IPS DF 19.7 (cell line): ENCODE data around the gene ZGLP1.

Experiments used
- DNase-seq: peaks from one replicate; pipeline ENCODE4 v3.0.0-alpha.2; 2013; ENCODE audit warnings: low read depth, low spot score

The ZGLP1 gene

DNA sequence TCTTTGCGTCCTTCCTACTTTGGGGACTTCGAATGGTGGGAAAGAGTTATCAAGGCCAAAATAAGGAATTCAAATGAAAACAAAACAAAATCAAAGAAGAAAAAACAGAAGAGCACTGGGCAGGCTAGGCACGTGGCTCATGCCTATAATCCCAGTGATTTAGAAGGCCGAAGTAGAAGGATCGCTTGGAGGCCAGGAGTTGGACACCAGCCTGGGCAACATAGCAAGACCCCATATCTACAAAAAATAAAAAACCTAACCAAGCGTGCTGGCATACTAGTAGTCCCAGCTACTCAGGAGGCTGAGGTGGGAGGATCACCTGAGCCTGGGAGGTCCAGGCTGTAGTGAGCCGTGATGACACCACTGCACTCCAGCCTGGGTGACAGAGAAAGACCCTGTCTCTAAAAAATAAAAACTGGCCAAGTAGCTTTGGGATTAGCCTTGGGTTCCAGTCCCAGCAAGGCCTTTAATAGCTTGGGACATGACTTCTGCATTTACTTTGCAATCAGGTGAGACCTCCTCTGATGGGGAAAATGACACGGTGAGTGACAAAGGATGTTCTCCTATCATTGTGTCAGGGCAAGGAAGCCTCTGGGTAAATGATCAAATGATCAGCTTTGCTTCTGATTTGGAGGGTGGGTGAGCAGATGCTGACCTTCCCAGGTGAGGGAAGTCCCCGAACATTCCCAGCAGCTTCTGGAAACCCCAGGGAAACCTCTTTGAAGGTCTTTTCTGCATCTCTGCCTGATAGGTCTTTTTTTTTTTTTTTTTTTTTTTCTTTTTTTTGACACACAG lies 31.6 kb downstream of the ZGLP1 start:
- DNase-seq, result no peak

DNA sequence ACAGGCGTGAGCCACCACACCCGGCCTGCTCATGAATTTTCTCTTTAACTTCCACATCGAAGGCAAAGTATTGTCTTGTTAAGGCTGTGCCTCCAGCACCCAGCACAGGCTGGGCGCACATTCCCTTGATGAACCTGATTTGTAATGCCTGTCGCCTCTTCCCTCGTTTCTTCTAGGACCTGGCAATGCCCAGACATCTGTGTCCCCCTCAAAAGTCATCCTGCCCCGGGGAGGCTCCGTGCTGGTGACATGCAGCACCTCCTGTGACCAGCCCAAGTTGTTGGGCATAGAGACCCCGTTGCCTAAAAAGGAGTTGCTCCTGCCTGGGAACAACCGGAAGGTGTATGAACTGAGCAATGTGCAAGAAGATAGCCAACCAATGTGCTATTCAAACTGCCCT lies 35.0 kb downstream of the ZGLP1 start:
- DNase-seq, result no peak

- no peak for DNase-seq
Measured at GRCh38 chr19:10271543-10272086, 38.0 kb downstream of the ZGLP1 start.

DNA sequence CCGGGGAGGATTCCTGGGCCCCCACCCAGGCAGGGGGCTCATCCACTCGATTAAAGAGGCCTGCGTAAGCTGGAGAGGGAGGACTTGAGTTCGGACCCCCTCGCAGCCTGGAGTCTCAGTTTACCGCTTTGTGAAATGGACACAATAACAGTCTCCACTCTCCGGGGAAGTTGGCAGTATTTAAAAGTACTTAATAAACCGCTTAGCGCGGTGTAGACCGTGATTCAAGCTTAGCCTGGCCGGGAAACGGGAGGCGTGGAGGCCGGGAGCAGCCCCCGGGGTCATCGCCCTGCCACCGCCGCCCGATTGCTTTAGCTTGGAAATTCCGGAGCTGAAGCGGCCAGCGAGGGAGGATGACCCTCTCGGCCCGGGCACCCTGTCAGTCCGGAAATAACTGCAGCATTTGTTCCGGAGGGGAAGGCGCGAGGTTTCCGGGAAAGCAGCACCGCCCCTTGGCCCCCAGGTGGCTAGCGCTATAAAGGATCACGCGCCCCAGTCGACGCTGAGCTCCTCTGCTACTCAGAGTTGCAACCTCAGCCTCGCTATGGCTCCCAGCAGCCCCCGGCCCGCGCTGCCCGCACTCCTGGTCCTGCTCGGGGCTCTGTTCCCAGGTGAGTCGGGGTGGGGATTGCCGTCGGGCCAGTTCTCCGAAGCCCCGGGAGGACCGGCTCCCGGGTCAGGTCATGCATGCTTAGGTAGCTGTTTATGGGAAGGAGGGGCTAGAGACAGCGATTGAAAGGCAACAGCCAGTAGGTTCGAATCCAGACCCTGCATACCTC lies 38.8 kb downstream of the ZGLP1 start, which contains the start of gene ICAM1:
Gene ICAM1 (plus strand): TSS at position 505 of the 779 bp plus-strand sequence. CDS start 40 bp downstream, at position 545.
- no peak for DNase-seq

DNA sequence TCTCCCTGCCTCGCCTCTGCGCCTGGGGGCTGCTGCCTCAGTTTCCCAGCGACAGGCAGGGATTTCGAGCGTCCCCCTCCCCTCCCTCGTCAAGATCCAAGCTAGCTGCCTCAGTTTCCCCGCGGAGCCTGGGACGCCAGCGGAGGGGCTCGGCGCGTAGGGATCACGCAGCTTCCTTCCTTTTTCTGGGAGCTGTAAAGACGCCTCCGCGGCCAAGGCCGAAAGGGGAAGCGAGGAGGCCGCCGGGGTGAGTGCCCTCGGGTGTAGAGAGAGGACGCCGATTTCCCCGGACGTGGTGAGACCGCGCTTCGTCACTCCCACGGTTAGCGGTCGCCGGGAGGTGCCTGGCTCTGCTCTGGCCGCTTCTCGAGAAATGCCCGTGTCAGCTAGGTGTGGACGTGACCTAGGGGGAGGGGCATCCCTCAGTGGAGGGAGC lies 39.4 kb downstream of the ZGLP1 start:
- DNase-seq, result no peak

DNA sequence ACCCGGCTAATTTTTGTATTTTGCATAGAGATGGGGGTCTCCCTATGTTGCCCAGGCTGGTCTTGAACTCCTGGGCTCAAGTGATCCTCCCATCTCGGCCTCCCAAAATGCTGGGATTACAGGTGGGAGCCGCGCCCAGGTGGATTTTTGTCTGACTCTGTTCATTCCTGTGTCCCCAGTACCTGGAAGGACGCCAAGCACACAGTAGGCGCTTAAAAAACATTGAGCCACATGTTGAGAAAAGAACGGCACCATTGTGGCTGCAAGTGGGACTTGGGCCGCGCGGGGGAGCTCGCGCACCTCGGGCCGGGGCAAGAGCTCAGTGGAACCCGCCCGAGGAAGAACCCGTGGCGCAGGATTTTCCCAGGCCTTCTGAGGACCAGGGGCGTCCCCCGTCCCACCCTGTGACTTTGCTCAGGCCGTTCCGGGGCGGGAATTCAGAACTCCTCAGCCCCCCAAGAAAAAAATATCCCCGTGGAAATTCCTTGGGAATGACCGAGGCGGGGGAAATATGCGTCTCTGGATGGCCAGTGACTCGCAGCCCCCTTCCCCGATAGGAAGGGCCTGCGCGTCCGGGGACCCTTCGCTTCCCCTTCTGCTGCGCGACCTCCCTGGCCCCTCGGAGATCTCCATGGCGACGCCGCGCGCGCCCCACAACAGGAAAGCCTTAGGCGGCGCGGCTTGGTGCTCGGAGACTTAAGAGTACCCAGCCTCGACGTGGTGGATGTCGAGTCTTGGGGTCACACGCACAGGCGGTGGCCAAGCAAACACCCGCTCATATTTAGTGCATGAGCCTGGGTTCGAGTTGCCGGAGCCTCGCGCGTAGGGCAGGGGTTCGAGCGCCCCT lies 40.1 kb downstream of the ZGLP1 start:
- DNase-seq, result no peak

DNA sequence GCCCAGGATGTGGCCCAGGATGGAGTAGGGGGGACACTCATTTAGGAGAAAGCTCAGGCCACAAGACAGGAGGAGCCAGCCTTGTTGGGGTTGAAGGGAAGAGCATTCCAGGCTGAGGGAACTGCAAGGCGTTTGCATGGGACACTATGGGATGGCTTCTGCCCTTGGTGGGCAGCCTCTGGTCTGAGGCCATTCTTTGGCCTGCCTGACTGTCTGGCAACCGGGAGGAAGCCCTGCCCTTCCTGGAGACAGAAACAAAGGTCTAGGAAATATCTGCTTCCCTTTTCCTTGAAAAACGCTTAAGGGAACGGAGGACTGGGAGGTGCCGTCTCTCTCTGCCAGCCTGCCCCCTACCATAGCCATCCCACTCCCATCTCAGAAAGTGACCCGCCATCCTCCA lies 41.5 kb downstream of the ZGLP1 start:
- no peak for DNase-seq

- no peak for DNase-seq
Measured at GRCh38 chr19:10266706-10267105, 42.9 kb downstream of the ZGLP1 start.

DNA sequence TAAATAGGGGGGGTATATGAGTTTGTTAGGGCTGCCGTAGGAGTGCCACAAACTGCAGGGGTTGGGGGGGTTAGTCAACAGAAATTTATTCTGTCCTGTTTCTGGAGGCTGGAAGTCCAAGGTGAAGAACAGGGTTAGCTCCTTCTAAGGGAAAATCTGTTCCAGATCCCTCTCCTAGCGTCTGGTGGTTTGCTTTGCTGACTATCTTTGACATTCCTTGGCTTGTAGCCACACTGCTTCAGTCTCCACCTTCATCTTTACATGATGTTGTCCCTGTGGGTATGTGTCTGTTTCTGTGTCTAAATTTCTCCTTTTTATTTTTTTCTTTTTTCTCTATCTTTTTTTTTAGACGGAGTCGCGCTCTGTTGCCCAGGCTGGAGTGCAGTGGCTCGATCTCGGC lies 46.8 kb downstream of the ZGLP1 start:
- no peak for DNase-seq

GRCh38 chr19:10260141-10260584 lies 49.5 kb downstream of the ZGLP1 start:
- DNase-seq, result no peak

GRCh38 chr19:10259162-10259905 lies 50.3 kb downstream of the ZGLP1 start:
- DNase-seq, result peak; percentile 56

GRCh38 chr19:10258080-10258710 lies 51.4 kb downstream of the ZGLP1 start:
- DNase-seq, result no peak

- no peak for DNase-seq
Measured at GRCh38 chr19:10256970-10257615, 52.5 kb downstream of the ZGLP1 start.

GRCh38 chr19:10256551-10256950 lies 53.1 kb downstream of the ZGLP1 start:
- DNase-seq, result no peak

GRCh38 chr19:10255358-10255757 lies 54.3 kb downstream of the ZGLP1 start:
- no peak for DNase-seq
